H9 (cell line): ENCODE data around the gene FADS2. TPM values are rescaled to one million over a fixed set of nuclear protein-coding genes. Genes with fewer than 3 reads are reported as not detected.

Experiments used
- DNase-seq: peaks from one replicate; pipeline ENCODE4 v3.0.0-alpha.2; 2017
- H2AFZ ChIP-seq: one replicate; pipeline ENCODE4 v1.6.1; 2013; ENCODE audit warnings: mild to moderate bottlenecking, low read length, control low read depth, moderate library complexity
- H2AK5ac ChIP-seq: 2 replicates; pipeline ENCODE4 v1.6.1; 2013; ENCODE audit warnings: low read length, control low read depth, mixed read lengths; ENCODE audit not compliant: insufficient read length
- H2BK120ac ChIP-seq: one replicate; pipeline ENCODE4 v1.6.1; 2013; ENCODE audit warnings: low read depth, mild to moderate bottlenecking, low read length, control low read depth, inconsistent platforms; ENCODE audit not compliant: poor library complexity, severe bottlenecking
- H2BK12ac ChIP-seq: 2 replicates; pipeline ENCODE4 v1.6.1; 2013; ENCODE audit warnings: low read length, control low read depth, mixed read lengths, low read depth; ENCODE audit not compliant: insufficient read length
- H2BK15ac ChIP-seq: 2 replicates; pipeline ENCODE4 v1.6.1; 2013; ENCODE audit warnings: low read depth, low read length, control low read depth
- H2BK20ac ChIP-seq: one replicate; pipeline ENCODE4 v1.6.1; 2013; ENCODE audit warnings: low read depth, mild to moderate bottlenecking, low read length, control low read depth, inconsistent platforms; ENCODE audit not compliant: poor library complexity, severe bottlenecking
- H2BK5ac ChIP-seq: 2 replicates; pipeline ENCODE4 v1.6.1; 2013; ENCODE audit warnings: low read length, control low read depth, mixed read lengths; ENCODE audit not compliant: insufficient read length
- H3K14ac ChIP-seq: 2 replicates; pipeline ENCODE4 v1.6.1; 2013; ENCODE audit warnings: low read length, control low read depth; ENCODE audit not compliant: insufficient read depth
- H3K18ac ChIP-seq: 2 replicates; pipeline ENCODE4 v1.6.1; 2013; ENCODE audit warnings: low read depth, mild to moderate bottlenecking, mixed read lengths, low read length, control low read depth; ENCODE audit not compliant: insufficient read length
- H3K23ac ChIP-seq: 2 replicates; pipeline ENCODE4 v1.6.1; 2013; ENCODE audit warnings: low read length, control low read depth, mixed read lengths, low read depth; ENCODE audit not compliant: insufficient read length
- H3K23me2 ChIP-seq: 2 replicates; pipeline ENCODE4 v1.6.1; 2013; ENCODE audit warnings: low read depth, mild to moderate bottlenecking, mixed read lengths, low read length, control low read depth; ENCODE audit not compliant: insufficient read length, poor library complexity, severe bottlenecking
- H3K27ac ChIP-seq: 2 replicates; pipeline ENCODE4 v1.5.1; 2013; ENCODE audit warnings: low read length, control low read depth, mixed read lengths, low read depth; ENCODE audit not compliant: insufficient read length
- H3K27me3 ChIP-seq: 2 replicates; pipeline ENCODE4 v1.6.1; 2013; ENCODE audit warnings: low read length, control low read depth, inconsistent platforms; ENCODE audit not compliant: insufficient read depth
- H3K4ac ChIP-seq: 2 replicates; pipeline ENCODE4 v1.6.1; 2013; ENCODE audit warnings: low read depth, mild to moderate bottlenecking, control low read depth, inconsistent platforms, low read length, moderate library complexity
- H3K4me1 ChIP-seq: 2 replicates; pipeline ENCODE4 v1.6.1; 2013; ENCODE audit warnings: low read length, control low read depth, inconsistent platforms; ENCODE audit not compliant: insufficient read depth
- H3K4me2 ChIP-seq: 2 replicates; pipeline ENCODE4 v1.6.1; 2013; ENCODE audit warnings: low read length, control low read depth, mixed read lengths; ENCODE audit not compliant: insufficient read length, insufficient read depth
- H3K56ac ChIP-seq: 2 replicates; pipeline ENCODE4 v1.6.1; 2013; ENCODE audit warnings: low read depth, mild to moderate bottlenecking, mixed read lengths, low read length, control low read depth; ENCODE audit not compliant: insufficient read length
- H3K79me1 ChIP-seq: 2 replicates; pipeline ENCODE4 v1.6.1; 2013; ENCODE audit warnings: low read depth, mild to moderate bottlenecking, moderate library complexity, low read length, control low read depth, inconsistent platforms; ENCODE audit not compliant: insufficient read depth, poor library complexity, severe bottlenecking
- H3K79me2 ChIP-seq: 2 replicates; pipeline ENCODE4 v1.6.1; 2013; ENCODE audit warnings: low read length, control low read depth, inconsistent platforms; ENCODE audit not compliant: insufficient read depth
- H3K9ac ChIP-seq: 2 replicates; pipeline ENCODE4 v1.6.1; 2013; ENCODE audit warnings: low read length, control low read depth, mixed read lengths; ENCODE audit not compliant: insufficient read length; ENCODE audit errors: extremely low read depth
- H3K9me3 ChIP-seq: one replicate; pipeline ENCODE4 v1.6.1; 2013; ENCODE audit warnings: low read depth, low read length, inconsistent platforms; ENCODE audit not compliant: control insufficient read depth
- H3T11ph ChIP-seq: one replicate; pipeline ENCODE4 v1.6.1; 2013; ENCODE audit warnings: mild to moderate bottlenecking, low read length, control low read depth, inconsistent platforms
- H4K20me1 ChIP-seq: one replicate; pipeline ENCODE4 v1.6.1; 2013; ENCODE audit not compliant: control insufficient read depth, insufficient read length, insufficient read depth
- H4K5ac ChIP-seq: 2 replicates; pipeline ENCODE4 v1.6.1; 2013; ENCODE audit warnings: low read depth, mild to moderate bottlenecking, mixed read lengths, low read length, control low read depth; ENCODE audit not compliant: insufficient read length
- H4K8ac ChIP-seq: replicated peaks from 2 replicates; pipeline ENCODE4 v1.6.1; 2013; ENCODE audit warnings: low read length, control low read depth, mixed read lengths, low read depth; ENCODE audit not compliant: insufficient read length
- H4K91ac ChIP-seq: 2 replicates; pipeline ENCODE4 v1.6.1; 2013; ENCODE audit warnings: low read depth, mild to moderate bottlenecking, moderate library complexity, mixed read lengths, low read length, control low read depth; ENCODE audit not compliant: insufficient read length
- H3K27ac Mint-ChIP-seq, 3 experiments: 2 replicates in 2 of 3; 3 replicates in 1 of 3; pipeline ENCODE4 v1.8.0; 2020 to 2021; ENCODE audit warnings: mixed read lengths in 3 of 3, mild to moderate bottlenecking in 1 of 3, moderate library complexity in 1 of 3
- H3K27me3 Mint-ChIP-seq: 2 replicates; pipeline ENCODE4 v1.8.0; 2021; ENCODE audit warnings: low read depth, mild to moderate bottlenecking, moderate library complexity, mixed read lengths
- H3K36me3 Mint-ChIP-seq, 3 experiments: 2 replicates in 2 of 3; 3 replicates in 1 of 3; pipeline ENCODE4 v1.8.0; 2020 to 2021; ENCODE audit warnings: low read depth in 3 of 3, mixed read lengths in 3 of 3; ENCODE audit not compliant: insufficient read depth in 1 of 3
- H3K4me1 Mint-ChIP-seq, 2 experiments: 2 replicates each; pipeline ENCODE4 v1.8.0; 2020; ENCODE audit warnings: mixed read lengths in 2 of 2
- H3K4me3 Mint-ChIP-seq, 2 experiments: 2 replicates in 1 of 2; 3 replicates in 1 of 2; pipeline ENCODE4 v1.8.0; 2020 to 2021; ENCODE audit warnings: mild to moderate bottlenecking in 2 of 2, mixed read lengths in 2 of 2, moderate library complexity in 1 of 2
- H3K9me3 Mint-ChIP-seq, 2 experiments: 2 replicates in 1 of 2; 3 replicates in 1 of 2; pipeline ENCODE4 v1.8.0; 2020; ENCODE audit warnings: mild to moderate bottlenecking in 2 of 2, mixed read lengths in 2 of 2, moderate library complexity in 1 of 2
- CTCF ChIP-seq: fragments of 200-600 bp; sonication (generic); conservative IDR thresholded peaks from 3 replicates; pipeline ENCODE4 v1.8.0; 2021; ENCODE audit warnings: antibody characterized with exemption, mild to moderate bottlenecking
- WGBS: extraction: QIAGEN DNeasy Blood & Tissue Kit; methylation state at CpG from one replicate; pipeline ENCODE4 v1.1.7; 2013; ENCODE audit warnings: missing lambda C conversion rate, low lambda C conversion rate, mixed read lengths; ENCODE audit not compliant: insufficient read length; ENCODE audit errors: extremely low coverage; 5-methylcytosine and 5-hydroxymethylcytosine counted together
- total RNA-seq: library from RNA; stranded (reverse); gene quantifications from 2 replicates; pipeline ENCODE4 v1.2.1, GENCODE V29; 2021

Gene FADS2
- total RNA-seq, 1 experiment from 2014 or later, result 322 TPM

- Histone ChIP-seq H3K27me3 (no peaks in the 10 kb centered on the region), H3K23me2 (peaks cover 16% of the 10 kb centered on the region), H3K4me1 (peaks cover 11% of the 10 kb centered on the region; the same call in 1 of the 2 replicates), H3K79me2 (peaks cover 38% of the 10 kb centered on the region; the same call in 1 of the 2 replicates), H2BK20ac (no peak overlapping the region), H4K5ac (no peak overlapping the region), H3K4ac (no peak overlapping the region), H3K79me1 (peaks cover 2% of the 10 kb centered on the region), H3K14ac (no peak overlapping the region; the same call in 1 of the 2 replicates), H3K27ac (no peak overlapping the region), H4K91ac (no peak overlapping the region), H2AFZ (no peak overlapping the region), H2BK120ac (no peak overlapping the region), H3K18ac (no peak overlapping the region), H2BK5ac (no peak overlapping the region), H2BK15ac (no peak overlapping the region), H3K4me2 (peak overlapping the region; percentile 96), H3K23ac (no peak overlapping the region), H3K9ac (peak overlapping the region; percentile 54), H4K20me1 (no peaks in the 10 kb centered on the region), H3T11ph (no peak overlapping the region), H3K56ac (no peak overlapping the region), H4K8ac (no peak overlapping the region), H2BK12ac (no peak overlapping the region), H2AK5ac (no peak overlapping the region), H3K9me3 (no peaks in the 10 kb centered on the region)
- no peak for DNase-seq
- Mint-ChIP-seq H3K9me3 (no peaks in the 10 kb centered on the region), H3K4me3 (peak overlapping the region; percentile 91 to 93), H3K27me3 (no peaks in the 10 kb centered on the region), H3K27ac (peak overlapping the region in 1 of 3 experiments; percentile 99; a peak in 2 of 7 replicates), H3K36me3 (peaks cover 19 to 32% (median 30%) of the 10 kb centered on the region in 3 experiments; a peak in 6 of 7 replicates), H3K4me1 (peaks cover 63 to 64% of the 10 kb centered on the region in 2 experiments)
- no CpG with 5 or more reads among the region's 4 CpGs for WGBS
- no peak for TF ChIP-seq CTCF
These were observed 1.7 kb downstream of the FADS2 start for GRCh38 chr11:61829806-61830205.
